ENCODE data around the gene BCAS1.
A peak's percentile ranks its signal among the peaks of the same experiment; 100 is the strongest.

BCAS1 gene

DNA sequence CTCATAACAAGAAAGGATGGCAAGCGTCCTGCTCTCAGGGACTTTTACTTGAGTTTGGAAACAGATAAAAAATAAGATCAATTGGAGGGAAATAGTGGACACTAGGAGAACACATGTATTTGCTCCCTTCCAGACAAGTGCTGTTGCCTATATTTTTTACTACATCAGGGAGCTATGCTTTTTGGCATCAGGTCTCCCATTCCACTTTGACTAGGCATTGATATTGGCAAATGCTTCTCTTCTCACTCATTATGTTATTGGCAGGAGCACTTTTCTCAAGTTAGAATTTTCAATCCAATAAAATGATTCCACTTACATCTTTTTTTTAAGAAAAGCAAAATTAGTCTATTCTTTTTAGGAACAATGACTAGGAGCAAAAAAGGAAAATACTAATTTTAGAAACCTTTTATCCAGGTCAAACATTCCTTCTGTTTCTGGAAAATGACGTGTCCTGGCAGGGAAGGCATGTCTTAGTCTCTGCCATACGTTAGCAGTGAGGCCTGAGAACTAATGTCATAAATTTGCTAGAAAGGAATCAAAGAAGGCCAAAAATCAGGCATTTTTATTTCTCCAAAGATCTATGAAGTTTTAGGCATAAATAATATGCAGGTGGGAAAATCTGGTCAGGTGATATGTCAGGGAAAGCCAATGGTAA, 21.4 kb downstream of the BCAS1 start:
- no peak for DNase-seq (ENCODE audit: low read depth in 2 of 2)

DNA sequence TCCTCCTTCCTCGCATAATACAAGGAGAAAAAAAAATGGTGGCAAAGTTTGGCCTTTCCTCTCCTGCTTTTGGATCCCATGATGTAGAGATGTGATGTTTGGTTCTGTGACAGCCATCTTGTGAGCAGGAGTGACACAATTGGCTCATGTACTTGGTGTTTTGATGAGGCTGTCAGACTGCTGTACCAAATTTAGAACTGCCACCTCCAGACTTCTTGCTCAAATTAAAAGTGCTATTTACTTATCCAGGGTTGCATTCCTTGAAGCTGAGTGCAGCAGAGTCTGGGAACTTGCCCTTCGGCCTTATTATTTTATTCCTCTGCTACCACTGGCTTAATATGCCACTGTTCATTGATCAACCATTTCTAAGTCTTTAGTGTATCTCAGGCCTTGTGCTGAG, 21.9 kb downstream of the BCAS1 start:
- DNase-seq (ENCODE audit: low read depth in 2 of 2) = no peak

DNA sequence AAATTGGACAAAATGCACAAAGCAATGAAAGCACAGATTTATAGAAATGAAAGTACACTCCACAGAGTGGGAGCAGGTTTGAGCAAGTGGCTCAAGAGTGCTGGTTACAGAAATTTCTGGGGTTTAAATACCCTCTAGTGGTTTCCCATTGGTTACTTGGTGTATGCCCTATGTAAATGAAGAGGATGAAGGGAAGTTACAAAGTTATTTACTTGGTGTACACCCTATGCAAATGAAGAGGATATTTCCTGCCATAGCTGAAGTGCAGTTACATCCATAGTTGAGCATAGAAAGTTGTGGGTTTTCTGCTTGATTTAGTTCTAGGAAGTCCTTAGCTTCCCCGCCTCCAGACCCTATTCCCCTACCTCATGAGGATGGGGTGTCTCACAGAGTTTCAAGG, 22.7 kb downstream of the BCAS1 start:
- no peak for DNase-seq (ENCODE audit: low read depth in 2 of 2)

DNA sequence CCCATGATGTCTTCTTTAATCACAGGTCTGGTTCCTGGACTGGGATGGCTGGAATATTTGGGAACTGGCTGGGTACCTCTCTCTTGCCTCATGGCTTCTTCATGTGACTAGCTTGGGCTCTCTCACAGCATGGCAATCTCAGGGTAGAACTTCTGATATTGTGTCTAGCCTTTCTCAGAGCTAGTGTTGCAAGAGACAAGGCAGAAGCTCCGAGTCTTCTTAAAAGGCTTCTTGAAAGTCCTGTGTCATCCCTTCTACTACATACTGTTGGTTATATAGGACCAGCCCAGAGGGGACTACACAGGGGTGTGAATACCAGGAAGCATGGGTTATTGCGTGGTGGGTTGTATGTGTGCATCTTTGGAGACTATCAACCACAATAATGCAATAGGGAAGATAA, 23.3 kb downstream of the BCAS1 start:
- no peak for DNase-seq (ENCODE audit: low read depth in 2 of 2)

DNA sequence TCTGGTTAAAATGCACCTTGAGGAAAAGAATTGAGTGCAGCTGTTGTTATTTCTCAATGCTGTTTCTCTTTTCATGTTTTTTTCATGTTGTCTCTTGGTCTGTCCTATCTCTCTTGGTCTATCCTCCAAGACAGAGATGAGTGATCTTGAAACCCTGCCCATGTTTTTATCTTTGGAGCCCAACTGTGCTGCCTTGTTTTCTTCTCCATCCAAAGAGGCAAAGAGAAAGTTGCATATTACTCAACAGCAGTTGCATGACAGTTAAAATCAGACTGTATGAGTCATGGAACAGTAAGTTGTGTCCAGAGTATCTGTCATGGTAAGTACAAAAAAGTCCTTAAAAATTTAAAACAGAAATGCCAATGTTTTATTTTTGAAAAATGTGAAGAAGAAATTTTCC, 26.2 kb downstream of the BCAS1 start:
- DNase-seq (ENCODE audit: low read depth in 2 of 2) = peak; percentile 79 to 81

DNA sequence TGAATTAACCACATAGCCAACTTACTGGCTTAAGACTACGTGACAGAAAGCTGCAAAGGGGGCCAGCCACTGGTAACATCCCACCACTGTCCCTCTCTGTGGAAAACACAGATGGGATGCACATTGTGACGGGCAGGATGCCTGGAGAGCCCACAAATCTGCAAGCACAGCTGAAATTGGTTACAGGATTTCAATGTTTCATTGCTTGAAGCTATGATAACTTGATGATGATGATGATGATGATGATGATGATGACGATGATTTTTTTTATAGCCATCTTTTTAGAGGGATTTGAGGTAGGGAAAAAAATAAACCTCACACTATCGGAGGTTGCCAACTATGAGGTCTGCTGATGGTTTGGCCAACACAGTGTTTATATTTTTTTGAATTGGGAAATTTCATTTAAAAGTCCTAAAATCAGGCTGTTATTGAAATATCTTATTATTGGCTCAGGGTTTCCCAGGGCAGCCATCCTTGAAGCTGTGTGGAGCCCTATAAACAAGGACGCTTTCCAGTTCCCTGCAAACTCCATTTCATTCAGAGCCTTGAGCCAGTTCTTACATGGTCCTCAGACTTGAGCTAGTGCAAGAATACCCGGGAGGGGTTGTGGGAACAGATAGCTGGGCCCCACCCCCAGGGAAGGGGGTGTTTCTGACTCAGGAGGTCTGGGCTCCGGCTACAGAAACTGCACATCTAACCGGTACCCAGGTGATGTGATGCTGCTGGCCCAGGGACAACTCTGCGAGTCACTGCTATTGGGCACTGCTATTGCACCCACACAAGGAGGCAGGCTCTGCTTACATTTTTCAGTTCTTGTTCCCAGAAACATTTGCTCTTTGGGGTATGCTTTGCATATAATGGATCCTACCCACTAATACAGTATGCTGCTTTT, 27.1 kb downstream of the BCAS1 start:
- peak; percentile 77 to 79 for DNase-seq (ENCODE audit: low read depth in 2 of 2)

DNA sequence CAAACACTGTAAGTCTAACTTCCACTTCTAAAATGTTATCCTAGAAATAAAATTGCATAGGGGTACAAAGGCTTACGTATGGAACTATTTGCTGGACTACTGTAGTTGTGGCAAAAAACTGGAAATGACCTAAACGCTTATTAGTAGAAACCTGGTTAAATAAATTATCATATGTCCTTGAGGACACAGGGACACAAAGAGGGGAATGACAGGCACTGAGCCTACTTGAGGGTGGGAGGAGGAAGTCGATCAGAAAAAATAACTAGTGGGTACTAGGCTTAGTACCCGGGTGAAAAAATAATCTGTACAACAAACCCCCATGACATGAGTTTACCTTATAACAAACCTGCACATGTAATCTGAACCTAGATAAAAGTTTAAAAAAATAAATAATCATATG, 28.4 kb downstream of the BCAS1 start:
- no peak for DNase-seq (ENCODE audit: low read depth in 2 of 2)

DNA sequence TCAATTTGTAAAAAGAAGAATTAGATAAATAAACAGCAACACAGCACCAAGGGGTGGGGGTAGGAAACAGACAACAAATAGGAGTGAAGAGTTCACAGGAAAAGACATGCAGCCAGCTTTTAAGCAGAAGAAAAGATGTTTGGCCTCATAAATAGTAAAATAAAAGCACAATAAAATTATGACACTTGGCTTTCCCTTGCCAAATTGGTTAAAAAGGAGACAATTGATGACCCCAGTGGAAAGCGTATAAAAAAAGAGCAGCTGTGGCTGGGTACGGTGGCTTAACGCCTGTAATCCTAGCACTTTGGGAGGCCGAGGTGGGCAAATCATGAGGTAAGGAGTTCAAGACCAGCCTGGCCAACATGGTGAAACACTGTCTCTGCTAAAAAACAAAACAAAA, 29.1 kb downstream of the BCAS1 start:
- DNase-seq (ENCODE audit: low read depth in 2 of 2) = no peak

DNA sequence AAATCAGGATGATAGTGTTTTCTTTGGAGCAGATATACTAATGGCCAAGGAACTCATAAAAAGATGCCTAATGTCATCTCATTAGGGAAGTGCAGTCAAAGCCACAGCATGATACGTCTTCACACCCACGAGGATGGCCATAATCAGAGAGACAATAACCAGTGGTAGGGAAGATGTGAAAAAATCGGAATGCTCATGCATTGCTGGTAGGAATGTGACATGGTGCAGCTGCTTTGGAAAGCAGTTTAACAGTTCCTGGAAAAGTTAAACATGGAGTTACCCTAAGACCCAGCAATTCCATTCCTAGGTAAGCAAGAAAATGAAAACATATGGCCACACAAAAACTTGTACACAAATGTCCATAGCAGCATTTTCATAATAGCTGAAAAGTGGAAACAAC, 29.9 kb downstream of the BCAS1 start:
- no peak for DNase-seq (ENCODE audit: low read depth in 2 of 2)

DNA sequence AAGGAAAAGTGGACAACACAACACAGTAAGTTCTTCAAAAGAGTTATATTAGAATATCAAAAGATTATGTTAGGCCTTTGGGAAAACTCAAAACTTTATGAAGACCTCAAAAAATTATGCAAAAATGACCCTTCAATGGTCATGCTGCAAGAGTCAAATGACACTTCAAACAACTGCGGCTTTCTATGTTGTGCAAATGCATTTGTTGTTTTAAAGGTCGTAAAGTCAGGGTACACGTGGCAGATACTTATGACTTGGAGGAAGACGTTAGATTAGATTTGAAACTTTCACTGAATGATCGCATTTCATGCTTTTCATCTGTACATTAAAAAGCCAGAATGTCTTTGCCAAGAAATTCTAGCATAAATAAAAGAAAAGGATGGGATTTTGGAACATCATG, 31.4 kb downstream of the BCAS1 start:
- no peak for DNase-seq (ENCODE audit: low read depth in 2 of 2)

DNA sequence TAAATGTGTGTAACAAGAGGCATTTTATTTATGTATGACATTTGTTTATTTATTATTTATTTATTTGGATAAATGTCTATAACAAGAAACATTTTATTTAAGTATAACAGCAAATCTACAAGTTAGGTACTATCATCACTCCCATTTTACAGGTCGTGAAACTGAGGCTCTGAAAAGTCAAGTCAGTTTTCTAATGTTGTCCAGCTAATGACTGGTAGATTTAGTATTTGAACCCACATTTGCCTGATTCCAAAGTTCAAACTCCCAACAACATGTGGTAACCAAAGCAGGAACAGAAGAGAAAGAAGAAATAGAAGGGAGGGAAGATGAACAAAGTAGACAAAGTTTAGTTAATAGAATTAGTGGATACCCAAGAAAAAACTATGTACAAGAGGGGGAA, 32.9 kb downstream of the BCAS1 start:
- DNase-seq (ENCODE audit: low read depth in 2 of 2) = no peak

DNA sequence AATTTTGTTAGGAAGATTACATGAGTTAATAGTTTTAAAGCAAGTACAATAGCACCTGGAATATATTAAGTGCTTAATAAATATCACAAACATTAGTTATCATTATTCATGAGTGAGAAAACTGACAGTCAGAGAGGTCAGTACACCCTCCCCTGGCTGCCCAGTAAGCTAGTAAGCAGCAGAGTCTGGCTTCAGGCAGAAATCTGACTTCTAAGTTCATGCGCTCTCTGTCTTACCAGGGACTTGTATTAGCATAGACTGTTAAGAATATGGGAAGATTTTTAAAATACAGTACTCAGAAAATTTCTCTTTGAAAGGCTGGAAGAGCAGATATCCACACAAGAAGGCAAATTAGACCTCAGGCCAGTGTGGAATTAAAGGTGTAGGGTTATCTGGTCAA, 40.8 kb downstream of the BCAS1 start:
- no peak for DNase-seq (ENCODE audit: low read depth in 2 of 2)

DNA sequence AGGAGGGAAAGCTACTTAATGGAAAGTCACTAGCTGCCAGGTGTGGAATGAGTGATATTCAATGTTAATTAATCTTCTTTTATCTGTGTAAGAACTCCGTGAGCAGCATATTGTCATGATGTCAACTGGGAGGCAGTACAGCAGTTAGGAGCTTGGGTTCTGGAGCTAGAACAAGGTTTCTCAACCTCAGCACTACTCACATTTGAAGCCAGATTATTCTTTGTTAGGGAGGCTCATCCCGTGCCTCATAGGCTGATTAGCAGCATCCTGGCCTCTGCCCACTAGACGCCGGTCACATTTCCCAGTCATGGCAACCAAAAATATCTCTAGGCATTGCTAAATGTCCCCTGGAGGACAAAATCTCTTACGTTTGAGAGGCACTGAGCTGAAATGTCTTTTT, 41.2 kb downstream of the BCAS1 start:
- DNase-seq (ENCODE audit: low read depth in 2 of 2) = no peak

DNA sequence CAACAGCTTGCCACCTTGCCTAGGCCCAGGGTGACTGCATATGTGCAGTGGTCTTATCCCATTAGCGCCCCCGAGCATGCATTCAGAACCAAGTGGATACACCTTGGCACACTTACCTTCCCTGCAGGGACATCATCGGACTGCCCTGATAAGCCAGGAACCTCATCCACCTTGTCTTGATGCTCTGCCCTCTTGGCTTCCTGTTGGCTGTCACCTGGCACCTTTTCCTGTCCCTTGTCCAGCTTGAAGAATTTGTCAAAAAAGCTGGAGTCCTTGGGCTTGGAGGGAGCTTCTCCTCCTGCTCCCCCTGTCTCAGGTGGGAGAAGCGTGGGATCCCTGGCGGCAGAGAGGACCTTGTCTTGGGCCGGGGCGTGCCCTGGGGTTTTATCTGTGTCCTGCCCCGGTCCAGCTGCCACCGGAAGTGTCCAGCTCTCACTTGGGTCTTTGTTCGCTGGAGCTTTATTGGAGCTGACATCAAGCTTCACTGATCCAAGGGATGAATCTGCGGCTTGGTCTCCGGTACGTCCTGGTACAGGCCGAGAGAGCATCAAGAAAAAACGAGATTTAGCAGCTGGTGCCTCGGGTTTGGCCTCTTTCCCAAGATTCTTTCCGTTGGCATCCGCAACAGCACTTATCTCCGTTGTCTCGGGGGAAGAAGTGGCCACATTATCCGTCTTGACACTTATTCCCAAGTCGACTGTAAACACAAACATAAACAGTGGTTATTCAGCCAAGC, 42.0 kb downstream of the BCAS1 start:
- no peak for DNase-seq (ENCODE audit: low read depth in 2 of 2)

DNA sequence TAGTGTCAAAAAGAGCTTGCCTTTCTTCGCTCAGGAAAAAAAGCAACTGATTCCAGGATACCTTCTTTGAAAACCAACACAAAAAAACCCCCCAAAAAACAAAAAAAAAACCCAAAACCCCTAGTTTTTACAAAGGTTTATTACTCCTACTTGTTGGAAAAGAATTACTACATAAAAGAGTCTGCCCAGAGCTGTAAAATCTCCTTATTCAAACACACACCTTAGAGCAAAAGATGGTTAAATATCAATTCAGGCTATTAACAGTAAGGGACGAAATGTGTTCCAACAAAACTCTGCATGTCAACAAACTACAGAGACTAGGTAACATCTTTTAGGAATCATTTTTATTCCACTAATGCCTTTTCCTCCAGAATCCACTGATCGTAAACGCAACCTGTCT, 42.7 kb downstream of the BCAS1 start:
- no peak for DNase-seq (ENCODE audit: low read depth in 2 of 2)

DNA sequence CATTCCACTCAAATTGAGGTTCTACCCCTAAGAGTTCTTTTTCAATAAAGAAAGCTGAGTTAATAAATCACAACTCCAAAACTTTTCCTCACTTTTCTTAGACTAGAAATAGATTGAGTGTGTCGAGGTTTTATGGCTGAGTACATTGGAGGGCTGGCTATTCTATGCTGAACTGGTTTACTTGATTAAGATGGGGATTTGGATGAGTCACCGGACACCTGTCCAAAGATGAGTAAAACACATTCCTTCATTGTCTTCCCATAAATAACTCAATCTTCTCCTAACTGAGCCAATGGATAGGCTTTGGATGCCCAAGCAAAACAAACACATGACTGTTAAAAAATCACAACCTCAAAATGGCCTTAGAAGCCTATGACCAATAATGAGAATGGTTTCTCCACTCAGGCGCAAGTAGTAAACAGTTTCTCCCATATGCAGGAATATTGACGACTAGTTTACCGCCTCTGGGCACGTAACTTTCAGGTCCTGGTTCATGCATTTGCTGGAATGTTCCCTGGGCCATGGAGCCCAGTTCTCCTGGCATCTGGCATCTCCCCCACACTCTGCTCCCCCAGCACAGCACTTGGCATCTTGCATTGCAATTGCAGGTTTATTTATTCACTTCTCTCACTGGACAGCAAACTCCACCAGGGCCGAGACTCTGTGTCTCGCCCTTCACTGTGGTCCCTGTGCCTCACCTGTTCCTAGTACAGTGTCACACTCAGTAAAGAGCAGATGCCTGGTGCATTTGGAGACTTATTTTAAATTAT, 43.9 kb downstream of the BCAS1 start:
- peak in 1 of 2 experiments; percentile 24 for DNase-seq (ENCODE audit: low read depth in 2 of 2)

DNA sequence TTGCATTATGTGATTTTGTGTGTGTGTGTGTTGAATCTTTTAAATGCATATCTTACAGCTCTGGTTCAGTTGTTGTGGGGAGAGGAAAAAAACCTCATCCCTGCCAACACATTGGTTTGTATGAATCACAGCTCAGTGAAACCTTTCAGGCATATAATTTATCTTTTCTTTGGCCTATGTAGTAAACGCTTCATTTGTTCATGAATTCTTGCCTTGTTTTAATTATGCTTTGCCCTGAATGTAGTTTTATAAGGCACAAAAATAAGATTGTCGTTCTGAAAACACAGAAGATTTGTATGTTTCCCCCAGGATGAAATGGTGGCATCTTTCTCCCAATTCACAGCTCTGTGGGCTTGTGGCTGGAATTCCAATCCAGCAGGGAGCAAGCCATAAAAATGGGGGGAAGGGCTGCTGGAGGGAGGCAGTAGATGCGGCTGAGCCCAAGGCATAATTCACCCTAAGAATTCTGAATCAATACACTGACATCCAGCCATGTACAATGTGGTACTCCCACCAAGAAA, 45.1 kb downstream of the BCAS1 start:
- DNase-seq (ENCODE audit: low read depth in 2 of 2) = peak; percentile 92 to 94

DNA sequence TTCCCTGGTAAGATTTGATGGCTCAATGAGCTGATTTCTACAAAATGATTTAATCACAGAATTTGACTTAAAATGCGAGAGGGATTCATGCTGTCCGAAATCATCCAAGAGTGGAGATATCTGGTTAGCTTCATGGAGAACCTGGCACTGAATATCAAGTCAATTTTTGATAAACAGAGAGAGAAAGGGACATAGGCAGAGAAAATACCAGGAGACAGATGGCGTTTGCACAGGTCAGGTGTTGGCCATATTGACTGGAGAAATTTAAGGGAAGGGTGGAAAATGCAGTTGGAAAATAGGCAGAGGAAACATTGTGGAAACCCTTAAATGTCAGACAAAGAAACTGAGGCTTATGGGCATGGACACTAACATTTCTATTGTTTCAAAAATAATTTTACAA, 47.0 kb downstream of the BCAS1 start:
- no peak for DNase-seq (ENCODE audit: low read depth in 2 of 2)

DNA sequence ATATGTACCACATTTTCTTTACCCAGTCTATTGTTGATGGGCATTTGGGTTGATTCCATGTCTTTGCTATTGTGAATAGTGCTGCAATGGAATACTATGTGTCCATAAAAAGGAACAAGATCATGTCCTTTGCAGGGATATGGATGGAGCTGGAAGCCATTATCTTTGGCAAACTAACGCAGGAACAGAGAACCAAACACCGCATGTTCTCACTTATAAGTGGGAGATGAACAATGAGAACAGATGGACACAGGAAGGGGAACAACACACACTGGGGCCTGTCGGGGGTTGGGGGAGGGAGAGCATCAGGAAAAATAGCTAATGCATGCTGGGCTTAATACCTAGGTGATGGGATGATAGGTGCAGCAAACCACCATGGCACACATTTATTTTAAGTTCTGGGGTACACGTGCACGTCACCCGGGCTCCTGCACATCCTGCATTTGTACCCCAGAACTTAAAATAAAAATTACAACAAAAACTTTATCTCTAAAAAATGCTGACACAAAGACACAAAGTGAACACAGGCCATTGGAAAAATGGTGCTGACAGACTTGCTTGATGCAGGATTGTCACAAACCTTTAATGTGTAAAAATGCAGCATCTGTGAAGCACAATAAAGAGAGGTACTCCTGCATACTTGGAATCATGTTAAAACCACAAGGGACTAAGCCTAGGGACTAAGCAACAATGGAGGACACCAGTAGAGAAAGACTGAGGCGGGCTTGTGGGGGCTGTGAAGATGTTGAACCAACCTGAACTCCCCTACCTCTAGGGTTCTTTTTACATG, 48.8 kb downstream of the BCAS1 start:
- DNase-seq (ENCODE audit: low read depth in 2 of 2) = no peak

DNA sequence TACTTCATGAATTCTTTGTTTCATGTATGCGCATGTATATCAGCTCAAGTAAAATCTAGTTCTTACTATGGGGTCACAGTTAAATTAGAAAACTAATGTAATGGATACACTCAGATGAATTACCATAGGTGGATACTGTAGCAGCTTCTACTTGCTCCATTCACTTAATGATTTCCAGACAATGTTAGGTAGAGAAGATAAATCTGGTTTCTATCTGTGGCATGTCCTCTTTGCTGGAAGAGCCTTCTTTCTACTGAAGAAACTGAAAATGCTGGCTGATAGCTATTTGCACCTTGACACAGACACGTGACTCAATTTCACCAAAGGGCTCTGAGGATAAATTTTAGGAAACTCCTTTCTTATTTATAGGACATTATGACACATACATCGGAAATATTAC, 49.5 kb downstream of the BCAS1 start:
- DNase-seq (ENCODE audit: low read depth in 2 of 2) = no peak

DNA sequence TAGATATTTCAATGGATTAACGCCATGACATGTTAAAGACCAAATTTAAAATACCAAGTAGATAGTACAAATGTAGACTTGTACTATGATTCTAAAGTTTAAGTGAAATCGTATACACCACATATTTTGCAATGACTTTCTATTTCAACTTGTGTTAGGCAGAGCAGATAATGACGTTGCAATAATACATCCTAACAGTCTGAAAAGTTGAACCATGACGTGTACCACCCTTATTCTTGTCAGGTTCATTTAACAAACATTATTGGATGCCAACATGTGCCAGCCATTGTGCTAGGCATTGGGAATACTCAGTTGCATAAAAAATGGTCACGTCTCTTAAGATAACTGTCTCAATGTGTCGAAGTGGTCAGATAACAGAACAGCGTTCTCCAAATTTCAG, 50.0 kb downstream of the BCAS1 start:
- DNase-seq (ENCODE audit: low read depth in 2 of 2) = no peak
